ENCODE results near the gene SPOCK2. TPM values are rescaled to one million over a fixed set of nuclear protein-coding genes. Genes with fewer than 3 reads are reported as not detected.

The SPOCK2 gene
- total RNA-seq, 2 experiments from 2014 or later, result 0.76 to 7.5 TPM

- intact Hi-C loops (cut with micrococcal nuclease; ENCODE audit: unreplicated experiment), result no loop called here
- POLR2A ChIA-PET, result no interaction called here
- no peak overlapping the region for H3K4me3 ChIP-seq (ENCODE audit: low read depth, low read length, poor library complexity, severe bottlenecking)
- H2AFZ ChIP-seq (ENCODE audit: low read length), result no peak overlapping the region
- H3K36me3 ChIP-seq (ENCODE audit: insufficient read depth, low read length), result no peaks in the 10 kb centered on the region
- no peaks in the 10 kb centered on the region for H3K4me1 ChIP-seq (ENCODE audit: insufficient read depth, low read length, poor library complexity, severe bottlenecking)
- H3K27ac ChIP-seq (ENCODE audit: low read depth, low read length, poor library complexity, severe bottlenecking), result no peak overlapping the region
- no peaks in the 10 kb centered on the region for H3K79me2 ChIP-seq (ENCODE audit: insufficient read depth, low read depth, low read length)
- DNase-seq (ENCODE audit: low spot score), result no peak
- H3K4me2 ChIP-seq (ENCODE audit: low read length), result no peak overlapping the region
- H4K20me1 ChIP-seq (ENCODE audit: insufficient read depth, low read length), result no peaks in the 10 kb centered on the region
- BruUV-seq (replicated peaks), result no TSS peak
- H3K9me3 ChIP-seq (ENCODE audit: low read length), result no peaks in the 10 kb centered on the region
- TF ChIP-seq, protein P1, sequence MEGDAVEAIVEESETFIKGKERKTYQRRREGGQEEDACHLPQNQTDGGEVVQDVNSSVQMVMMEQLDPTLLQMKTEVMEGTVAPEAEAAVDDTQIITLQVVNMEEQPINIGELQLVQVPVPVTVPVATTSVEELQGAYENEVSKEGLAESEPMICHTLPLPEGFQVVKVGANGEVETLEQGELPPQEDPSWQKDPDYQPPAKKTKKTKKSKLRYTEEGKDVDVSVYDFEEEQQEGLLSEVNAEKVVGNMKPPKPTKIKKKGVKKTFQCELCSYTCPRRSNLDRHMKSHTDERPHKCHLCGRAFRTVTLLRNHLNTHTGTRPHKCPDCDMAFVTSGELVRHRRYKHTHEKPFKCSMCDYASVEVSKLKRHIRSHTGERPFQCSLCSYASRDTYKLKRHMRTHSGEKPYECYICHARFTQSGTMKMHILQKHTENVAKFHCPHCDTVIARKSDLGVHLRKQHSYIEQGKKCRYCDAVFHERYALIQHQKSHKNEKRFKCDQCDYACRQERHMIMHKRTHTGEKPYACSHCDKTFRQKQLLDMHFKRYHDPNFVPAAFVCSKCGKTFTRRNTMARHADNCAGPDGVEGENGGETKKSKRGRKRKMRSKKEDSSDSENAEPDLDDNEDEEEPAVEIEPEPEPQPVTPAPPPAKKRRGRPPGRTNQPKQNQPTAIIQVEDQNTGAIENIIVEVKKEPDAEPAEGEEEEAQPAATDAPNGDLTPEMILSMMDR (conservative IDR thresholded peaks at IDR 0.05; ENCODE audit: low read length), result no peak
- TF ChIP-seq EZH2phosphoT487 (IDR thresholded peaks at IDR 0.05; ENCODE audit: borderline replicate concordance, low read depth, low read length), result no peak
- H3K9me2 ChIP-seq (ENCODE audit: insufficient read depth, low read length), result no peaks in the 10 kb centered on the region
- CTCF ChIA-PET (ENCODE audit: unreplicated experiment), result no interaction called here
Observed at GRCh38 chr10:72053690-72054089, 34.7 kb downstream of the SPOCK2 start.

DNA sequence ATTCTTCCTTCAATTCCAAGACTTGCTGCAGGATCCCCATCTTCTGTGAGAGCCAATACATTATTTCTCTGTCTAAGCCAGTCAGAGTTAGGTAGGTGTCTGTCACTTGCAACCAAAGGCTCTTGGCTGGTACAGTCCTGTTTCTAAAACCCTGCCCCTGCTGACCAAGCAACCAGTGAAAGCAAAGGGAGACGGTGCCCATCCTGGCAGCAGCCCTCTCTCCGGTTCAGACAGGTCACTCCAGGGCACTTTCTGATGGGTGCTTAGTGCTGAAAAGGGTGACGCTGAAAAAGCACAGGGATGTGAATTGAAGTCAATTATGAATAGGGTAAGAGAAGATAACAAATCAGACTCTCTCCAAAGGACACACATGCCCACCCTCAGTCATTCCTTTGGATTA is 37.5 kb downstream of the SPOCK2 start:
- DNase-seq (ENCODE audit: low spot score), result no peak
- intact Hi-C loops (cut with micrococcal nuclease; ENCODE audit: unreplicated experiment), result no loop called here
- Histone ChIP-seq H3K36me3 (ENCODE audit: insufficient read depth, low read length) (no peaks in the 10 kb centered on the region), H3K4me1 (ENCODE audit: insufficient read depth, low read length, poor library complexity, severe bottlenecking) (no peaks in the 10 kb centered on the region), H3K9me2 (ENCODE audit: insufficient read depth, low read length) (no peaks in the 10 kb centered on the region), H3K9me3 (ENCODE audit: low read length) (no peaks in the 10 kb centered on the region), H3K27ac (ENCODE audit: low read depth, low read length, poor library complexity, severe bottlenecking) (no peak overlapping the region), H4K20me1 (ENCODE audit: insufficient read depth, low read length) (no peaks in the 10 kb centered on the region), H3K79me2 (ENCODE audit: insufficient read depth, low read depth, low read length) (no peaks in the 10 kb centered on the region), H2AFZ (ENCODE audit: low read length) (no peak overlapping the region), H3K4me3 (ENCODE audit: low read depth, low read length, poor library complexity, severe bottlenecking) (no peak overlapping the region), H3K4me2 (ENCODE audit: low read length) (no peak overlapping the region)
- TF ChIP-seq, protein P1 (conservative IDR thresholded peaks at IDR 0.05; ENCODE audit: low read length), result no peak
- no peak for TF ChIP-seq EZH2phosphoT487 (IDR thresholded peaks at IDR 0.05; ENCODE audit: borderline replicate concordance, low read depth, low read length)
- ChIA-PET POLR2A (interaction anchor here (0.7 to 1.4 kb wide), 2 partner anchors 13 to 304 kb away, joined by 3 read pairs; partner anchors contain the start of gene DNAJB12), CTCF (ENCODE audit: unreplicated experiment) (no interaction called here)
- BruUV-seq (replicated peaks), result no TSS peak

DNA sequence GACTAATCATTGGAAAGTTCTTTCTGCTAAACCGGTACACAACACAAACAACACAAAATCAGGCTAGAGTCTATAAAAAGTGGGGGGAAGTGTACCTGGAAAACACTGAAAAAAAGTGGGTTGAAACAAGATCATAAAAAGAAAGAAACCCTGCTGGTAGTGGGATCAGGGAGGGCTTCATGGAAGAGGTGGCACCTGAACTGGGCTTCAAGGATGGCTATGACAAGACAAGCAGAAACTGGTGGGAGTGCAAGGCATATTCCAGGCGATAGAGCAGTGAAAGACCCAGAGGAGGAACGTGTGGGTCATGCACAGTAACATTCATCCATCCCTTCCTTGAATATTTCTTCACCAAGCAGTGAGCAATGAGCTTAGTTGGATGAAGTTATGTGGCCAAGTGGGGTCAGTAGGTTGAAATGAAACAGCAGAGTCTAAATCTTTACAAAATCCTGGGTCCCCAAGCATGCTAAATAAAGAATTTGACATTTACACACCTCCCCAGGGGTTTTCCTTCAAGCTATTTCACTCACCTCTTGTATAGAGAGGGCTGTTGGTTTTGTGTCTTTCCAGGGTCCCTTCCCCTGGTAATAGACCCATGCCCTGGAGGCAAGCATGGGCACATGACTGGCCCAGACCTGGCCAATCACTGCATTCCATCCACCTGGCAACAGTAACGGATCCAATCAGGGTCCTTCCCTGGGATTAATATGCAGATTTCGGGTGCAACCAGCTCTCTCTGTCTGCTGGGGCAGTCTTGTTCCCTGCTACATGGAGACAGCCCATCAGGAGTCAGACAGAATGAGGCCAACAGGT is 38.2 kb downstream of the SPOCK2 start:
- no TSS peak for BruUV-seq (replicated peaks)
- Histone ChIP-seq H3K9me3 (ENCODE audit: low read length) (no peaks in the 10 kb centered on the region), H3K36me3 (ENCODE audit: insufficient read depth, low read length) (no peaks in the 10 kb centered on the region), H3K9me2 (ENCODE audit: insufficient read depth, low read length) (no peaks in the 10 kb centered on the region), H3K79me2 (ENCODE audit: insufficient read depth, low read depth, low read length) (no peaks in the 10 kb centered on the region), H2AFZ (ENCODE audit: low read length) (no peak overlapping the region), H3K4me3 (ENCODE audit: low read depth, low read length, poor library complexity, severe bottlenecking) (no peak overlapping the region), H3K27ac (ENCODE audit: low read depth, low read length, poor library complexity, severe bottlenecking) (no peak overlapping the region), H3K4me1 (ENCODE audit: insufficient read depth, low read length, poor library complexity, severe bottlenecking) (no peaks in the 10 kb centered on the region), H4K20me1 (ENCODE audit: insufficient read depth, low read length) (no peaks in the 10 kb centered on the region), H3K4me2 (ENCODE audit: low read length) (no peak overlapping the region)
- ChIA-PET CTCF (ENCODE audit: unreplicated experiment) (interaction anchor here (0.6 kb wide), 1 partner anchor 19 kb away, joined by 3 read pairs; no protein-coding TSS in a partner anchor), POLR2A (interaction anchor here (1.4 kb wide), 1 partner anchor 12 kb away, joined by 3 read pairs; no protein-coding TSS in a partner anchor)
- DNase-seq (ENCODE audit: low spot score), result peak; percentile 13
- intact Hi-C loops (cut with micrococcal nuclease; ENCODE audit: unreplicated experiment), result no loop called here
- TF ChIP-seq EZH2phosphoT487 (IDR thresholded peaks at IDR 0.05; ENCODE audit: borderline replicate concordance, low read depth, low read length), result no peak
- TF ChIP-seq, protein P1 (conservative IDR thresholded peaks at IDR 0.05; ENCODE audit: low read length), result no peak

All from OCI-LY7 (cell line).